Stimulated activated CD8-positive, alpha-beta memory T cell treated with anti-CD3 and anti-CD28 coated beads, Interleukin-12 subunit alpha, Interleukin-12 subunit beta, amount 100 ng/mL, for 1 hour (primary cell): ENCODE measurements around the gene FBXL7.

Experiments used
- DNase-seq: peaks from one replicate; pipeline ENCODE4 v3.0.0-alpha.2; 2020; ENCODE audit warnings: low read depth

The FBXL7 gene

DNA sequence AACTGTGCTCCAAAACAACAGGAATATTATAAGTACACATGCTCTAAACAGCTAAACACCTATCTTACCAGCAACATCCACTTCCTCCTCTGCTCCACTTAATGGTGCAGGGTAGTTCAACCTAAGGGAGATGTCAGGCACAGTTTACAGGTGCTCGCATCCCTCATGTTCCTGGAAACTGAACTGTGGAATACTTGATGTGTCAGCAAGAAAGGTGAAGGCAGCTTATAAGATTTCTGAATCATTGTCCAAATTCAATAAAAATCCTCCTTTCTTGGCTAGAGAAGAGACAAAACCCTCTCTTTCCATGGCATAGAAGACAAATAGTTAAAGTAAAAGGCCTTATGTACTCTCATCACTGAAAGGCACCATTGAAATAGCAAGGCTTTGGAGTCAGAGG lies 272.2 kb downstream of the FBXL7 start:
- no peak for DNase-seq

DNA sequence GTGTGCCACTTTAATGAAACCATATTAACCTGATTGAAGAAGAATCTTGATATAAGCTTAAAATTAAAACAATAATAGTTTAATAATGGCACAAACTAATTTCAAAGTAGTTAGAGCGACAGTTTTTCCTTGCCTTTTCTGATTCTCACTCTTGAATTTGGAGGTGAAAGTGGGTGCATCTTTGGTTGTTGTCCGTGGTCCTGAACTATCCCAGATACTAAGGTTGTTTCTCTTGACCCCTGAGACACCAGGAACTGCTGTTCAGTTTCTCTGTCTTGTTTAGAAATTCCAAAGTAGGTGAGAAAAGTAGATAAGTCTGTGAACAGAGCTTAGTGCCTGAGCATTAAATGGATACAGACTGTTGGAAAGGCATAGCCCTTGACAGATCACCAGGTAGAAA lies 274.7 kb downstream of the FBXL7 start:
- no peak for DNase-seq

DNA sequence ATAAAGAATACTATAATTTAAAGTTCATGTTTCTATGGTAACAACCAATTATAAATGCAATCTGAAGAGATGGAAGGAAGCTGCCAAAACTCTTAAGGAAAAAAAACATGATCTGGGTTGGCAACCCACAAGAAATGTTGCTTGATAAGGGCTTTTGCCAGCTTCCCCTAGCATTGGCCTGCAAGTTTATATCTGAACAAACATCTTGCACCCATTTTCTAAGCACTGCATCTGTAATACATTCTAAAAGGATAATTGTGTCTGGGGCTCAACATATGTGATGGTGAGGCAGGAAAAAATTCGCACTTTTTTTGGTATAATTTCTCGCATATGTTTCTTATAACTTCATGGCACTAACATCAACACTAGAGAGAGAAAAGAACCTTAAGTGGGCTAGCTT lies 276.4 kb downstream of the FBXL7 start:
- DNase-seq, result no peak

DNA sequence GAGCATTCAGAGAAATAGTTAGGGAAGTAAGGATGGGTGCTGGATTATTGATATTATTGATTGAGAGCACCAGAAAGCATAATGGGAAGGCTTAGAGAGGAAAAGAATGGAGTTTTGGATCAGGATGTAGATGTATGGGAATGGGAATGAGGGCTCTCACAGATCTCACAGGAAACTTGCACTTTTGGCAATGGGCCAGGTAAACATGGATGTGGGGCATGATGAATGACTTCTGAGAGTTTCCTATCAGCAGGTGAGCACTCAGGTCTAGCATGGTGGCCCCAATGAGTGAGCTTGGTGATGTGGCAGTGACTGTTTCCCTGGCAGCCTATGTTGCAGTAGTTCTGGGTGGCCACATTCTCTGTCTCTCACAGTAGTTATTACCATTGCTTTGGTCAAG lies 283.8 kb downstream of the FBXL7 start:
- DNase-seq, result no peak

DNA sequence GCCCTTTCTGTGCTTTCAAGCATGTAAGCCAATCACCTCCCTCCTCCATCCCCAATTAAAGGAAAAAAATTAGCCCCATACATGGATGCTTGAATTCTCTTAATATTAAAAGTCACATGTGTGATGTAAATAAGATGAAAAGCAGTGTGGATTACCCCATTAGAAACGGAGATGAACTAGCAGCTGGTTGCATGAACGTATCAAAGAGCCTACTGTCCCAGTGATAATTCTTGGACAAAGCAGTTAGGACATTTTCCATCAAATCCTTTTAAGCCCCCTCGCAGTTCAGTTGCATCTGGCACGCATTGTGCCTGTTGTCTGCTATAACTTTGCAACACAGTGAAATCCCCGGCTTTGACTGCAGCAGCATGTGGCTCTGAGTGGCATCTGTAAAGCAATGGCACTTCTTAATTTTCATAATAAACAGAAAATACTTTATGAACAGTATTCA lies 285.6 kb downstream of the FBXL7 start:
- DNase-seq, result no peak

DNA sequence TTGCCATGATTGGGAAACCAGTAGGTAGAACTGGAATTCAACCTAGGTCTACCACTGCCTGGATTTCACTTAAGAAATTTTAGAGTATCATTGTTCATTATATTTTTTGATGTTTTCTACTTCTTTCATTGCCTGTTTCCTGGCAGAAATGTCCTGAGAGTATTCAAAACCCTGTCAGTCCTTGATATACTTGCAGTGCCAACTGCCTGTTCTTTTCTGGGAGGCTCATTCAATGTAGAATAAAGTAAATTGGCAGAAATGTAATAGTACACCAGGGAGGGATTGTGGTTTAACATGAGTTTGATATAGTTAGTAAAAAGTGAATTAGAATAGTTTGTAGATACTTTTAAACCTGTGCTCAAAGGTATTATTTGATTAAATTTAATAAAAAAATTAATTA lies 286.3 kb downstream of the FBXL7 start:
- DNase-seq, result no peak

DNA sequence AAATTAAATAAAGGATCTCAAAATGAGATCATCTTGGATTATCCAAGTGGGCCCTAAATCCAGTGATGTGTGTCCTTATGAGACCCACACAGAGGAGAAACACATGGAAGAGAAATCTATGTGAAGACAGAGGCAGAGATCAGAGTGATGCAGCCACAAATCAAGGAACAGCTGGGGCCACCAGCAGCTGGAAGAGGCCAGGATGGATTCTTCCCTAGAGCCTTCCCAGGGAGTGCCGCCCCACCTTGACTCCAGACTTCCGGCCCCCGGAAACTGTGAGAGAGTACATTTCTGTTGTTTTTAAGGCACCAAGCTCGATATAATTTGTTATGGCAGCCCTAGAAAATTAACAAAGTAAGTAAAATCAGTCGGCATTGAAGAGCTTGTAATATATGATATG lies 286.9 kb downstream of the FBXL7 start:
- no peak for DNase-seq

DNA sequence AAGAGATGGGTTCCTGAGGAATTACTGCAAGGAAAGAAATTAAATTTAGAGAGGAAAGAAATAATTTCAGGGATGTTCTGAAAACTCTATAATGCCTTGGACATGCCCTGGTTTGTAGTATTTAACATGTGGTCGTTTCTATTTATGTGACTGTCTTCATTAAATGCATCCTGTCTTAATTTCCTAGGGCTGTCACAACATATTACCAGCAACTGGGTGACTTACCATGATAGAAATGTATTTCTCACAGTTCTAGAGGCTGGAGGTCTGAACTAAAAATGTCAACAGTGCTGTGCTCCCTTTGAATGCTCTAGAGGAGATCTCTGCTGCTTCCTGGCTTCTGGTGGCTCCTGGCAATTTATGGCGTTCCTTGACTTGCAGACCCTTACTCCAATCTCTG lies 287.7 kb downstream of the FBXL7 start:
- DNase-seq, result no peak

DNA sequence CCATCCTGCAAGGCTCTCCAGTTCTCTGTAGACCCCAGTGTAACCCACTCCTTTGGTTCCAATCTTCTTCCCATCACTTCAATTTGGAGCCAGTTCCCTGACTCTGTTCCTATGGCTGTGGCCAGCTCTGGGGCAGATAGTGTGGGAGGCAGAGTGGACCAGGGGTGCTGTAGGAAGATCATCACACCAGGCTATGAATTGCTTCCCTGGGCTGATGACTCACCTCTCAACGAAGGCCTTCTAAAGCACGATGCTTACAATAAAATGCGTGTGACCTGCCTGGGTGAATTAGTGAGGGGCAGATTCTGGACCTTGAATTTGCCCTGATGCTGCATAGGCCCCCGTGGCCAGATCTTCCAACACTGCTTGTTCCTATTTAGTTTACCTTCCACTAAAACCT lies 289.7 kb downstream of the FBXL7 start:
- DNase-seq, result no peak

DNA sequence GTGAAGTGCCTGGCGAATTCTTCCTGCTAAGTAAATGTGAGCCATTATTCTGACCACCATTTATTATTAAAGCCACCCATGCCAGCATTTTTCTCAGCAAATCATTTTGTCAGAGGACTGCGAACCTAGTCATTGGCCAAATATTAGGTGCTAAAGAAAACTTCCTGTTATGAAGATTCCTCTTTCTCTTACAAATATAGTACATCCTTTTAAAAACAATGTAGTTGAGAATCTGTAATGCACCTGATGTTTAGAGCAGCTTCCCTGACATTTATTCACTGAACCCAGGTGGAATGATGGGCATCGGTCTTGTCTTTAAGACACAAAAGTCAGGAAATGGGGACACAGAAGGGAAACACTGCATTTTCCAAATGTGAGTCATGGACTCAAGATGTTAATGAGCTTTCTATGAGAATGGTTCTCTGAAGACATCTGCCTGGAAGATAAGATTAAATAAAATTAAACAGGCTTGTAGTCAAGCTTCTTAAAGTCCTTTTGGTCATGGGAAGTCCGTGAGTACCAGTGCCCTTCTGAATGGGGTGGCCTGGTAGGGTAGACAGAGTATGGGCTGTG lies 290.6 kb downstream of the FBXL7 start:
- DNase-seq, result no peak

DNA sequence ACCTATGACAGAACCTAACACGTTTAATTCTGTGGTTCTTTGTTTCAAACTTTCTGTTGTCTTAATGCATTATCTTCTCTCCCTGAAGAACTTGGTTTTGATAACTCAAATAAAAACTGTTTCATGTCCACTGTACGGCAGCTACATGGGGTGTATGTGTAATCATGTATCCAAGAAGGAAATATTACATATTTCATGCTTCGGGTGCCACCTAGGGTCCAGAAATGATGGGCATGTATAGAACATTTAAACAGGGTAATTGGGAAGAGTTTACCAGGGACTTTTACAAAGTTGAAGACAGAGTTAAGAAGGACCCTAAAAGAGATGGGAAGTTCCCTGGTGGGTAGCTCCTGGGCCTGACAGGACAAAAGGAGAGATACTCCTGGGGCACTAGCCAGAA lies 291.3 kb downstream of the FBXL7 start:
- no peak for DNase-seq

DNA sequence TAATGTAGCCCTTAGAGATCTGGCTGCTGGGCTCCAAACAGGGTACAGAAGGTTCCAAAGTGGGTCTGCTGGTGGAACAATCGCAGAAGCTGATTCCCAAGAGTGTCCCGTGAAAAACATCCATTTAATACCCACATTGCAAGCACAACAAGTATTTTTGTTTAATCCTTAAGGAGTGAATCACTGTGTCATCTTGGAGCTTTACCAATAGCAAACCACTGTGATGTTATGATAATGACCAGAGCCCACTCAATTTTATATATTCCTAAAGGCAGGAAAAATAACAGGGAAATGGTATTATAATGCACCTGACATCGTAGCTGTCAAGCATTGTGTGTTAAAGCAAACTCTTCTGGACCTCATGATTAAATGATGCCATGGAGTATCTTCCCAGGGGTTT lies 291.9 kb downstream of the FBXL7 start:
- DNase-seq, result no peak

DNA sequence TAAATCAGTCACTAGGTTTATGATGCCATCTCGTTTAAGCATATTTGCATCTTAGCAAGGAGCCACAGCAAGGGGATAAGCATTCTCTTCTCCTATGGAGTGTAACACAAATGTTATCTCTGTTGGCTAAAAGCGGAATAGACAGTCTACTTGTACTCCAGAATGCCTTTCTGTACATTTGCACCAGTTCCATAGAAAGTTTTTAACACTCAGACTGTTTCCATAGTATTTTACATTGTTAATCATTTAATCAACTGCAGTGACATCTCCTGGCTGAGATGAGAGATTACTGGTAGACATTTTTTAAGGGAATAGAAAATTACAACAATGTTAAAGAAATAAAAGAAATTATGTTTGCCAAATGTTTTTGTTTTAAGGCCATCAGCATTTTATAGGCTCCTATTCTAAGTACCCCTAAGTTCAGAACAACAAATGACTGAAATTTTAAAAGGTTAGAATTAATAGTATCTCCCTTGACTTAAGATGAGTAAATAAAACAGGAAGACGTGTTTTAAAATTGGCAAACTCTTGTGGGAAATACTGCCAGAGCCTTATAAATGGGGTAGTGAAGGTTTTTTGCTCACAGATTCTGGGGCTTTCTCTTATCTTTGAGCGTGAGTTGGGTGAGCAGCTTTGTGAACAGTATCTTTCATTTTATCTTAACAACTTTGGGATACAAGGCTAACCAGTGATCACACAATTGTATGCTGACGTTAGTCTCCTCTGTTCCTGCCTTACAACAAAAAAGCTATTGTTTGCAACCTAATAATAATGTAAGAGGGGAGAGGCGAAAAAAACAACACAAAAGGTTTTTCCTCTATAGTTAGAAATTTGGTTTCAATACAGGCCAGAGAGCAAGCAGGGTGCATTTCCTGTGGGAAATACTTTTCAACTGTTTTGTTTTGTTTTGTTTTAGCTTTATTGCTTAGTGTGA lies 294.3 kb downstream of the FBXL7 start:
- DNase-seq, result no peak

DNA sequence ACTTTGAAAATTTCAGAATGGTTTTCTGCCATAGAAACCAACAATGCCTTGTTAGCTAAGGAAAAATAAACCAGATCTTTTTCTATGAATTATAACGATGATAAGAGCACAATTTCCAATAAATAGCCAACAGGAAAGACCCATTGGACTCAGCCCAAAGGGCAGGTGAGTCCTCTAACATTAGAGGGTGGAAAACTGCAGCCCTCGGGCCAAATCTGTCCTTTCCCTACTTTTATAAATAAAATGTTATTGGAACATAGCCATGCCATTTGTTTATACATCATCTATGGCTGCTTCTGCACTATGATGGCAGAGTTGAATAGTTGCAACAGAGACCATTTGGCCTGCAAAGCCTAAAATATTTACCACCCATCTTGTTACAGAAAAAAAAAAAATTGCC lies 296.1 kb downstream of the FBXL7 start:
- no peak for DNase-seq

DNA sequence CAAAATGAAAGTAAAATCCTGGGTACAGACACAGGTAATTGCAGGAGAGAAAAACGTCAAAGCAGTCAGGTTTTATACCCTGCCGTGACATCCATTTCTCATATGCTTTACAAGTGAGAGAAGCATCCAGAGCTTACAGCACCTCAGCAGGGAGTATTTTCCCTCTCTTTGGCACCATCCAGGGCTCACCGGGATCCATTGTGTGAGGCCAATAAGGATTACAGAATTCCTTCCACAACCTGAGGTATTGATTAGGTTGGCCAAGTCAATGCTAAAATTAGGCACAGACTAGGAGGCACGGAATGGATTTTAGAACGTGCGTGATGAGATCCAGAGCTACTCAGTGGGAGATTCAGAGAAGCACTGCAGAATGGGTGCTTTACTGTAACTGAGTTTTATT lies 296.6 kb downstream of the FBXL7 start:
- no peak for DNase-seq

DNA sequence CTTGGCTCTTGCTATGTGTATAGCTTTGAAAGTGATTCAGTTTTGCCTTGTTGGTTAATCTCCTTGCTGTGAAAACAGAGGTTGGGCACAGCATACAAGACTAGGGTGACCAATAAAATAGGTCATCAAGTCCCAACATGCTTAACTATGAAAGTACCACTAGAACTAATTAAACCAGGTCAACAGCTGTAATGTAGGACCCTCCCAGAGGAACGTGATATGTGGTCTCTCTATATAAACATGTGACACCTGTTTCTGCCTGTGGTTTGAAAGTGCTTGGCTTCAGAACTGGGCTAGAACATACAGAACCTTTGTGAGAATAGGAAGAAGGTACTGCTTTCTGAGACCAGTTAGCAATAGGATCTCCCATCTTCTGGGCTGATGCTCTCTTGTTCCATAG lies 297.1 kb downstream of the FBXL7 start:
- no peak for DNase-seq

DNA sequence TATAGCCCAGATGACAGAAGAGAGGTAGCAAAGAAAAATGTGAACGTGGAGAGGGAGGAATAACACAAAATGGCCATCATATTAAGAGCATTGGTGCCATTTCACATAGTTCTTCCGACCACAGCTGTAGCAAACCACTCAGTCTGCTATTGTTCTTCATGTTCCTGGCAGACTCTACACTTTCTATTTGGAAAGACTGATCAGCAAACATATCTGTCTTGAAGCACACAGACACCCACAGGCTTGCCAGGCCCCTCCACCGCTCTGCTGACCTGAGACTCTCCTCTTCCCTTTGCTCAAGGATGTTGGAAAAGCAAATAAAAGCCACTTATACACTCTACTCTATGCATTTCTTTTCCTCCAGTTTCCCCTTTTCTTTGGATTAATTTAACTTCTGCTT lies 298.0 kb downstream of the FBXL7 start:
- DNase-seq, result no peak

DNA sequence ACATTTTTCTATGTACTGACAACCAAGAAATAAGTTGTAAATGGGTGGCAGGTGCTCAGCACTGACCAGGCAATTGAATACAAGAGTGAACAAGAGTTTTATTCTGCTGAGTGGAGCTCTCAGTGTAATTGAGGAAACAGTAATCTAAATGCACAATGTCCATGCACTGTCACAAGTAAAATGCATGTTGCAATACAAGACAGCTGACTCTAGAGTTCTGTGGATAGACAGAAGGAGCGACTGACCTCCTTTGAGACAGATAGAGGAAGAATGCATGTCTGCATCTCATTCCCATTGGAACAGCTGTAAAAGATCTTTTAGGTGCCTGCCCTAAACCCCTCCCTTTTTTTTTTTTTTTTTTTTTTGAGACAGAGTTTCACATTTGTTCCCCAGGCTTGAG lies 299.0 kb downstream of the FBXL7 start:
- no peak for DNase-seq

DNA sequence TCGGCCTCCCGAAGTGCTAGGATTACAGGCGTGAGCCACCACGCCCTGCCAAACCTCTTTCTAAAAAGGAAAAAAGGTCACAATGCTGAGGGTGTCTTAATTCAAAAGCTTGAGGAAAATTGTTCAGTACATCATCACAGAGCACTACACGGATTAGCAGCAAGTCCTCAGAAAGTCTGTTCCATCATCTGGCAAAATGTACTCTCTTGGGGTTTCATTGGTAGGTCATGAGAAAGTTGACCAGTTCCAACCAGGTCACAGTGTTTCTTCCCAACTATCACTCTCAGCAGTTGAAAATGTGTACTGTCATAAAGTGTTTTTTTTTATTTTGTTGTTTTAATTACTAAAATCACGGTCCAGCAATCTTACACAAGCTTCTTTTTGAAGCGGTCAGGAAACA lies 299.6 kb downstream of the FBXL7 start:
- DNase-seq, result no peak

DNA sequence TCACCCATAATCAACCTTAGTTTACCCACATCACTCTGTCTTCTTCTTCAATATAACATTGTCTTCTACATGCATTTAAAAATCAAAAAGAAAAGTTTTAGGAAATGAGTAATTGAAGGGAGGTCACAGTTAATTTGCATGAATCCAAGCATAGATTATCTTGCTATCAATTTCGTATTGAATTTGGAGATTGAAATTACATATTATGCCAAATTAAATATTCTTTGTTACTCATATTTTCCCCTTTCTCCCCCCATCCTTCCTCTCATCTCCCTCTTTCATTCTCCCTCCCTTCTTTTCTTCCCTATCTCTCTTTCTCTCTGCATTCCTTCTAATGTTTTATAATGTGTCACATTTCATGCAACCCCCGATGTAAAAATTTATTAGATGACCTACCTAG lies 303.3 kb downstream of the FBXL7 start:
- no peak for DNase-seq

DNA sequence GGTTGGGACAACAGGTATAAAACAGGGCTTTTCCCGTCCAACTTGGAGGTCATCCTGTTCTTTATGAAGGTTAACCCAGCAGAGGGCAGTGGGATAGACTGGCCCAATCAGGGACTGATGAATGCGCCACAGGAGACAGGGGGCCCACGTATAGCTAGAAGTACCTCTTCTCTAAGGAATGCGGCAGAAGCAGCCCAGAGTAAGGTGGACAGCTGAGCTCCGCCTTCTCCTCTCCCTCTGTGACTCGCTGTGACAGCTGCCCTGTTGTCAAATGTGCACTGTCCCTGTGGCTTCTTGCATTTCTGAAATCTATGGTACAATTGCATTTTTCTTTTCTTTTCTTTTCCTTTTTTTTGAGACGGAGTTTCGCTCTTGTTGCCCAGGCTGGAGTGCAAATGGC lies 306.6 kb downstream of the FBXL7 start:
- DNase-seq, result no peak

DNA sequence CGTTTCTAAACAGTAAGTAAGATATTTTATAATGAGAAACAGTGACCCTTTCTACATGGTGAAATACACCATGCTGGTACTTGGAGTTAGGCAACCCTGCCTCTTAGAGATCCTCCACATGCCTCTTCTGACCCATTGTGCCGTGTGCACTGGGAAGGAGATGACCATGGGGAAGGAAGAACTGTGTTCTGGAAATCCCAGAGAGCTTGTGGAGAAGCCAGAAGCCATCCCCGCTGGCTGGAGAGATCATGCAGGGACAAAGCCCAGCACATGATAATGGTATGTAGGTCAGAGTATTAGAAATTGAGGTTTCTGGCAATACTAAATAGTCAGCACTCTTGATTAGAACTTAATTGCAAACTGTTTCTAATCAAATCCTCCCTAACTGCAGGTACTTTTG lies 307.3 kb downstream of the FBXL7 start:
- DNase-seq, result no peak

DNA sequence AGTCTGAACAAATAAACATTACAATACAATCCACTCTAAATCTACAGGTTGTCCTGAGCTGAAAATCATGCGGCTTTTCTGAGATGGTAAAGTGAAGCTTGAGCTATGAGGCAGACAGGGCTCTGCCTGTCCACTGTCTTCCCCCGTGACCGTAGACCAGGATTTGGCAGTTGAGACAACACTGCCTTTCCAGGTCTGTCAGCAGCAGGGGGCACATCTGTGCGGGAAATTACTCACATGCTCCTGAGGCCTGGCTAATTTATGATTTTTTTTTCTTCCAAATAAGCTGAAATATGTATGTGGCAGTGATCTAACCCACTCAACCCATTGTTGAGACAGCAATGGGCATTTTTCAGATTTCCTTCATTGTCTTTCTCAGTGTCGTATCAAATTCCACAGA lies 307.9 kb downstream of the FBXL7 start:
- no peak for DNase-seq

DNA sequence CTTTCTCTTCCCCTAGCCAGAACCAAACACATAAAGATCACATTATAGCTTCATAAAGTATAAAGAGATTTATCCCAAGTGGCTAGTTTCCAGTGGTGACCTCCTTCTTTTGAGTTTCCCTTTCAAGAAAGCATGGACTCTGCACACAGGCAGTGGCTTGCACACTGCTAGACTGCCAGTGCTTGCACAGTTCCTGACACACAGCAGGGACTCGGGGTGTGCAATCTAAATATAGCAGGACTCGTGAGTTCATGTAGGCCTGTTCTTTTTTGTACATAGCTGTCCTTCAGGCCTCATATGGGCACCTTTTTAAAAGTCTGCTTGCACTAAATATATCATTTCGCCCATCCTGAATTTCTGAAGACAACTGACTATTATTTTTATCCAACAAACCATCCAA lies 308.6 kb downstream of the FBXL7 start:
- no peak for DNase-seq
